BE2C (cell line): Measurements from ENCODE around the gene RINL.

Experiments
- DNase-seq: peaks from one replicate; pipeline ENCODE4 v3.0.0-alpha.2; 2020
- H3K27me3 ChIP-seq: fragments of 250-450 bp; sonication (Bioruptor Pico); 2 replicates; pipeline ENCODE4 v1.5.1; 2020; ENCODE audit warnings: mild to moderate bottlenecking
- H3K36me3 ChIP-seq: fragments of 250-450 bp; sonication (Bioruptor Pico); 2 replicates; pipeline ENCODE4 v1.5.1; 2020; ENCODE audit warnings: mild to moderate bottlenecking
- H3K4me1 ChIP-seq: fragments of 250-450 bp; sonication (Bioruptor Pico); 2 replicates; pipeline ENCODE4 v1.5.1; 2020
- H3K4me3 ChIP-seq: 2 replicates; pipeline ENCODE4 v1.5.1; 2011; ENCODE audit warnings: low read depth, low read length
- H3K9me3 ChIP-seq: fragments of 250-450 bp; sonication (Bioruptor Pico); 2 replicates; pipeline ENCODE4 v1.5.1; 2020
- CTCF ChIP-seq: IDR thresholded peaks from 2 replicates; pipeline ENCODE4 v1.5.1; 2012; ENCODE audit warnings: mild to moderate bottlenecking, low read depth, low read length

RINL gene

GRCh38 chr19:38870612-38871011, 7.5 kb downstream of the RINL start:
- Histone ChIP-seq H3K9me3 (no peaks in the 10 kb centered on the region), H3K36me3 (no peaks in the 10 kb centered on the region), H3K4me1 (no peaks in the 10 kb centered on the region), H3K4me3 (no peak overlapping the region), H3K27me3 (no peaks in the 10 kb centered on the region)
- no peak for TF ChIP-seq CTCF
- DNase-seq: no peak

GRCh38 chr19:38869836-38870607, 8.1 kb downstream of the RINL start:
- Histone ChIP-seq H3K4me1 (no peaks in the 10 kb centered on the region), H3K4me3 (peak overlapping the region; percentile 67), H3K27me3 (no peaks in the 10 kb centered on the region), H3K9me3 (no peaks in the 10 kb centered on the region), H3K36me3 (no peaks in the 10 kb centered on the region)
- DNase-seq: peak; percentile 94
- TF ChIP-seq CTCF: peak; percentile 79

DNA sequence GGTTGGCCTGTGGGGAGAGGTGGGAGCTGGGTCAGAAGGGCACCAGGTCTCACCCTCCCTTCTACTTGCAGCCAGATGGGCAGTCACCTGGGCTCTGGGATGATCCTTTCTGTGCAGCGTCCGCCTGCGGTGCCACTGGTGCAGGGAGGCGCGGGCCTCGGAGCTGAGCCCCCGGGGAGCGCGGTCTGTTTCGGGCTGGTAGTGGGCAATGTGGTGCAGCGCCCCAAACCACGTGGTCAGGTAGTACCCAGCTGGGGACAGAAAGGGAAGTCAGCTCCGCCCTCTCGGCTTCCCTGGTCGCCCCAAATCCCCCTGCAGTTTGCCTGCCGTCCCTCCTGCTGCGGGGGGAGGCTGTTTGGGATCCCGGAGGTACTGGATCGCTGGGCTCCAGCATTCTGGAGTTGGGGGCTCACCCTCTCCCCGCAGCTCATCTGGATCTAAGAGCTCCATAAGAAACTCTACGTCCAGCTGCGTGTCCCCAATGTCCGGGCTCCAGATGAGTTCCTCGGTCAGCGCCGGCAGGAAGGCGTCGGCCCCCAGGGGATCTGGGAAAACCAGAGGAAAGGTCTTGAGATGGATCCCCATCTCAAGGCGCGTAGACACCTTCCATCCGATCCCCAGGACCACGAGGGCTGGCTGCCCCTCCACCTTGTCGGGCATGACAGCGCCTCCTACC, 8.8 kb downstream of the RINL start:
- peak; percentile 49 for DNase-seq
- Histone ChIP-seq H3K4me1 (no peaks in the 10 kb centered on the region), H3K4me3 (peak overlapping the region; percentile 67)

DNA sequence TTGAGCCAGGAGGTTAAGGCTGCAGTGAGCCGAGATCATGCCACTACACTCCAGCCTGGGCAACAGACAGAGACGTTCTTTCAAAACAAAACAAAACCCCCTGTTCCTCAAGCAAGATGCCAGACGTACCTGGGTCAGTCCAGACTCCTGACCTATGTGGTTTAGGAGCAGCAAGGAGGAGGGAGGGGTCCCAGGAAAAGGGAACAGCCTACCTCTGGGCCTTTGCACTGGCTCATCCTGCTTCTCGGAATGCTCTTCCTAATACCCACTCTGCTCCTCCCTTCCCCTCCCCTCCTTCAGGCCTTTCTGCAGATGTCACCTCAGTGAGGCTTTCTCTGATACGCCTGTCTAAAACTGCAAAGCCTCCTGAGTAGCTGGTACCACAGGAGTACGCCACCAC, 9.5 kb downstream of the RINL start:
- Histone ChIP-seq H3K4me3 (peak overlapping the region; percentile 67), H3K4me1 (no peaks in the 10 kb centered on the region), H3K27me3 (no peaks in the 10 kb centered on the region), H3K9me3 (no peaks in the 10 kb centered on the region), H3K36me3 (no peaks in the 10 kb centered on the region)
- no peak for TF ChIP-seq CTCF
- no peak for DNase-seq

More for the DNA sequence above, 8.8 kb downstream of the RINL start:
- Histone ChIP-seq H3K27me3 (no peaks in the 10 kb centered on the region), H3K36me3 (no peaks in the 10 kb centered on the region), H3K9me3 (no peaks in the 10 kb centered on the region)
- no peak for TF ChIP-seq CTCF

DNA sequence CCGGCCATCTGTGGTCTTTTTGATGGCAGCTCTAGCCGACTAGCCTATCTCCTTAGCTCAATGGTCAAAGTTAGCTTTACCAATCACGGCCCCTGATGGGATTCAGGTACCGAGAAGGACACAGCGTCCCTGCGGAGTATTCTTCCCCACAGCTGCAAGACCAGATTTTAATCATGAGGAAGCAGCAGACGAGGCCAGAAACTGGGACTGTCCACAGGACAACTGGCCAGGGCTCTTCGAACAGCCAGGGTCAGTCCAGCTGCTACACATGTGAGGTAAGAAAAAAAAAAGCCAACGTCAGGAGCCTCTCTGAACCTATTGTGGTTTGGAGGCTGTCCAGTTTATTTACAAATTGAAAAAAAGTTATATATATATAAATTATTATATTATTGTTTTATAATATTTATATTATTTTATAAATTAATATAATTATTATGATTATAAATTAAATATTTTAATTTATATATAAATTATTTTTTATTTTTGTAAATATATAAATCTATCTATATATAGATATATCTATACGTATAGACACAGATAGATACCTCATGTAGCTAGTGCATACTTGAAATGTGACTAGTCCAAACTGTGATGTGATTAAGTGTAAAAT, 10.8 kb downstream of the RINL start:
- TF ChIP-seq CTCF: no peak
- Histone ChIP-seq H3K9me3 (no peaks in the 10 kb centered on the region), H3K4me3 (no peak overlapping the region), H3K4me1 (peaks cover 5% of the 10 kb centered on the region; the same call in 1 of the 2 replicates), H3K36me3 (no peaks in the 10 kb centered on the region), H3K27me3 (no peaks in the 10 kb centered on the region)
- no peak for DNase-seq
